ENCODE measurements around the gene FNDC3B. TPM values are rescaled to one million over a fixed set of nuclear protein-coding genes. Genes with fewer than 3 reads are reported as not detected.

Gene FNDC3B
- total and polyA plus RNA-seq, 2 of the 8 experiments (the other 6 are each of a cell fraction or from before 2014, with no cell fraction given): 14.1 to 44.4 TPM

DNA sequence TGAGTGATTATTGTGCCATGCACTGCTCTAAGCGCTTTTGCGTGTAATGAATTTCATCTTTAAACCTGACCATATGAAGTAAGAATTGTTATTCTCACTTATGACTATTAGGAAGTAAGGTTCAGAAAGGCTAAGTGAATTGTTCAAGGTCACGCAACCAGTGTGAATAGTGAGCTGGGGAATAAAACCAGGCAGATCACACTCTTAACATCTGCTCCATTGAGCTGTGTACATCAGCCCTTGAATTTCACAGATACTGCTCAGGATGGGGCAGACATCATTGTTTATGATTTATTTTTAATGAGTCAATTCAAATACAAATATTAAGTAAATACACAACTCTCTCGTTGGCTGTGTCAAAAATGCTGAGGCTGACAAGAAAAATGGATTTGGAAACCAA lies 184.5 kb downstream of the FNDC3B start:
- Histone ChIP-seq H3K14ac (ENCODE audit: insufficient read length) (no peak overlapping the region), H3K27ac (ENCODE audit: low read depth, low read length) (no peak overlapping the region), H3K9me3 (ENCODE audit: insufficient read depth in 2 of 2, low read depth in 1 of 2, low read length in 1 of 2) (no peaks in the 10 kb centered on the region), H3K79me1 (ENCODE audit: low read depth, low read length) (no peaks in the 10 kb centered on the region), H2BK12ac (ENCODE audit: low read depth, low read length) (no peak overlapping the region), H4K8ac (ENCODE audit: extremely low read depth, insufficient read depth, low read length) (no peak overlapping the region), H3K4me2 (ENCODE audit: insufficient read depth in 1 of 2, low read depth in 2 of 2, low read length in 2 of 2) (no peak overlapping the region), H3K36me3 (ENCODE audit: control insufficient read depth in 2 of 4, insufficient read depth in 4 of 4, low read length in 3 of 4) (no peaks in the 10 kb centered on the region; a peak in 1 of 8 replicates), H3K23me2 (ENCODE audit: low read depth, low read length) (no peaks in the 10 kb centered on the region), H2BK5ac (ENCODE audit: low read depth, low read length) (no peak overlapping the region), H2BK120ac (replicated peaks; ENCODE audit: low read depth, low read length) (no peak overlapping the region), H3K4me3 (ENCODE audit: extremely low read depth in 1 of 4, insufficient read depth in 2 of 4, low read depth in 3 of 4, low read length in 4 of 4) (no peak overlapping the region), H4K5ac (ENCODE audit: insufficient read length, low read depth, low read length) (no peak overlapping the region), H3K27me3 (replicated peaks in 1 of 4; ENCODE audit: control insufficient read depth in 3 of 4, extremely low read depth in 1 of 4, insufficient read depth in 3 of 4, low read length in 3 of 4) (no peaks in the 10 kb centered on the region), H3K9ac (replicated peaks in 1 of 4; ENCODE audit: extremely low read depth in 1 of 4, low read depth in 3 of 4, low read length in 3 of 4) (no peak overlapping the region), H4K91ac (replicated peaks; ENCODE audit: insufficient read length, low read length) (no peak overlapping the region), H2BK20ac (ENCODE audit: low read length) (no peak overlapping the region), H2AFZ (ENCODE audit: low read length) (no peak overlapping the region), H3K23ac (ENCODE audit: insufficient read length) (no peak overlapping the region), H3K4ac (replicated peaks; ENCODE audit: insufficient read length, low read depth, low read length) (no peak overlapping the region), H3K18ac (ENCODE audit: extremely low read depth, low read length) (no peak overlapping the region), H4K20me1 (replicated peaks in 1 of 2; ENCODE audit: control insufficient read depth in 1 of 2, insufficient read depth in 2 of 2, low read length in 2 of 2) (peaks cover 0 to 2% of the 10 kb centered on the region in 2 experiments), H3K56ac (replicated peaks; ENCODE audit: insufficient read length, low read depth, low read length) (no peak overlapping the region), H2AK5ac (ENCODE audit: low read depth, low read length) (no peak overlapping the region), H3K4me1 (replicated peaks in 1 of 4; ENCODE audit: control insufficient read depth in 3 of 4, insufficient read depth in 4 of 4, low read length in 3 of 4) (peaks cover 3 to 14% (median 7%) of the 10 kb centered on the region in 4 experiments), H2BK15ac (ENCODE audit: low read length) (no peak overlapping the region), H3K79me2 (ENCODE audit: control insufficient read depth in 1 of 2, insufficient read depth in 2 of 2, low read length in 2 of 2) (peaks cover 3 to 65% of the 10 kb centered on the region in 2 experiments; a peak in 3 of 4 replicates)
- WGBS, 2 experiments (ENCODE audit: extremely low coverage in 1 of 2, insufficient coverage in 1 of 2, insufficient read length in 1 of 2, insufficient replicate concordance in 2 of 2, low coverage in 1 of 2, low lambda C conversion rate in 2 of 2, missing lambda C conversion rate in 1 of 2): 96% methylated on average over 4 of the region's 4 CpGs; no CpG with 5 or more reads in 1 of the 2 experiments
- FAIRE-seq (no peak), DNase-seq (ENCODE audit: low read depth in 1 of 2, low spot score in 2 of 2) (no peak)
- CTCF ChIA-PET (ENCODE audit: partially characterized antibody): interaction anchor here (0.6 kb wide), 1 partner anchor 400 kb away, joined by 3 read pairs; no protein-coding TSS in a partner anchor
- POLR2A ChIA-PET (ENCODE audit: partially characterized antibody): no interaction called here
- TF ChIP-seq RNF2 (IDR thresholded peaks at IDR 0.05; ENCODE audit: borderline replicate concordance, low read depth, low read length, missing control alignments, poor library complexity, severe bottlenecking) (no peak), TAF1 (IDR thresholded peaks at IDR 0.05; ENCODE audit: low read depth, low read length) (no peak), YY1 (IDR thresholded peaks at IDR 0.05; ENCODE audit: low read depth, low read length) (no peak), NRF1 (IDR thresholded peaks at IDR 0.05; ENCODE audit: low read depth, low read length) (no peak), KDM5A (IDR thresholded peaks at IDR 0.05; ENCODE audit: low read length) (no peak), SIN3A (conservative IDR thresholded peaks at IDR 0.05 in 1 of 2, IDR thresholded peaks at IDR 0.05 in 1 of 2; ENCODE audit: low read depth in 1 of 2, low read length in 2 of 2) (no peak), CBX5 (IDR thresholded peaks at IDR 0.05; ENCODE audit: low read depth, low read length) (no peak), RBBP5 (IDR thresholded peaks at IDR 0.05; ENCODE audit: borderline replicate concordance, low read depth, low read length) (no peak), CHD1 (IDR thresholded peaks at IDR 0.05; ENCODE audit: low read depth, low read length) (no peak), RFX5 (IDR thresholded peaks at IDR 0.05; ENCODE audit: borderline replicate concordance, low read depth, low read length) (no peak), SIRT6 (IDR thresholded peaks at IDR 0.05; ENCODE audit: low read length) (no peak), EP300 (IDR thresholded peaks at IDR 0.05; ENCODE audit: borderline replicate concordance in 1 of 2, low read depth in 2 of 2, low read length in 2 of 2) (no peak), FOSL1 (IDR thresholded peaks at IDR 0.05; ENCODE audit: insufficient read depth, low read depth, low read length) (no peak), POLR2AphosphoS5 (IDR thresholded peaks at IDR 0.05; ENCODE audit: low read depth, low read length) (no peak)
